Measurements from ENCODE around the gene USP34. TPM values are rescaled to one million over a fixed set of nuclear protein-coding genes. Genes with fewer than 3 reads are reported as not detected.
"Not testable (repeated sequence)": the region's sequence is repeated elsewhere in the genome, so short reads cannot be mapped to it uniquely, and the experiment has no call there.

USP34 gene
- total RNA-seq, 1 donor from 2014 or later, result 58.5 TPM

DNA sequence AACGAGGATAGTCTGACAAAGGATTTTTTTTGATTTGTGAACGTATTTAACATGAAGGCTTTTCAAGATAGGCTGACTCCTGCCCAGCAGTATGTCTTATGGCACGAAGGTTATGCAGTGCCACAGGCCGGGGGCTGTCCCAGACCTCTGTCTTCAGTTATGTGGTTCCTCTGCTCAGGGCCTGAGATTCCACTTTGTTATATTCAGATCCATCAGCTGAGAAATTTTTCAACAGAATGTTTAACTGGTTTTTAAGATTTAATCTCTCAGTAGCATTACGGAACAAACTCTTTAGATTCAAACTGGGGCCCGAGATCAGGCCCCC is 288.9 kb downstream of the USP34 start:
- ATAC-seq, result no peak

DNA sequence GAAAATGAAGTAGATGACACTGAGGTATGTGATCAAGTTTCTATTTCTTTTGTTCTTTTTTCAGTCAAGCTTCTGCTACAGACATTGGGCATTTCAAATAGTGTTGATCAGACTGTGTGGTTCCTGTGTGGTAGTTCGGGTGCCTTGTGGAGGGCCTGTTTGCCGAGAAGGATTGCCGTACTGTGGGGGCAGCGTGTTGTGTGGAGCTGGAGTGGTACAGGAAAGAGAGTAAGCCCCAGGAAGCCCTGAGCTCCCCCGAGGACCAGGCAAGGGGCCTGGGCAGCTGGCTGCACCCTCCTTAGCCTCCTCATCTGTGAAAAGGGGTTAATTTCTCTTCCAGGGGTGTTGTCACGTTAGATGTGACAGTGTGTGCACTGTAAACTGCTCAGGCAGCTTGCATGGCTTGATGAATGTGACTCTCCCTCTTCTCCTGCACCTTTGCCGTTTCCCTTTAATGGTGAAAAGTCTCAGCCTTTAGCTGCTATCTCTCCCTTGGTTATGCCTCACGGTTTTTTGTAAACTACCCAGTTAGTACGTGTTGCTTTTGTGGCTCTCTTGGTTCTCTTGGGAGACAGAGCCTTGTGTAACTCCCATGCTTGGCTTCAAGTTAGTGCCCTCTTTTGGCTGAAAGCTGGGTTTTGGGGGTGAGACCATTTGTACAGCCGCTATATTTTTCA is 289.4 kb downstream of the USP34 start:
- no peak for ATAC-seq

DNA sequence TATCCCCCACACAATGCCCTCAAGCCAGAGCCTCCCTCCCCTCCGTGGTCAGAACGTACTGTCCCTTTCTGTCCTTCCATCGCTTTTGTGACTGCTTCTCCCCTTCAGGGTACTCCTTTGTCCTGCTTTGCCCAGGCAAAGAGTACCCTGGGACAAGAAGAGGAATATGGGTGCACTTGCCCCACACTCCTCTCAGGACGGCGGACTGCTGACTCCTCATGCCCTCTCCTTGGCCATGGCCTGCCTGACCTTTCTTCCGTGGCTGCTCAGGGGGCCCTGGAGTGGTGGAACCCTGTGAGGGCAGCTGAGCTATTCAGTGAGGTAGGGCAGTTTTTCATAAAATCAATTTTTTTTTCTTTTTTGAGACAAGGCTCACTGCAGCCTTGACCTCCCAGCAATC is 290.2 kb downstream of the USP34 start:
- no peak for ATAC-seq

DNA sequence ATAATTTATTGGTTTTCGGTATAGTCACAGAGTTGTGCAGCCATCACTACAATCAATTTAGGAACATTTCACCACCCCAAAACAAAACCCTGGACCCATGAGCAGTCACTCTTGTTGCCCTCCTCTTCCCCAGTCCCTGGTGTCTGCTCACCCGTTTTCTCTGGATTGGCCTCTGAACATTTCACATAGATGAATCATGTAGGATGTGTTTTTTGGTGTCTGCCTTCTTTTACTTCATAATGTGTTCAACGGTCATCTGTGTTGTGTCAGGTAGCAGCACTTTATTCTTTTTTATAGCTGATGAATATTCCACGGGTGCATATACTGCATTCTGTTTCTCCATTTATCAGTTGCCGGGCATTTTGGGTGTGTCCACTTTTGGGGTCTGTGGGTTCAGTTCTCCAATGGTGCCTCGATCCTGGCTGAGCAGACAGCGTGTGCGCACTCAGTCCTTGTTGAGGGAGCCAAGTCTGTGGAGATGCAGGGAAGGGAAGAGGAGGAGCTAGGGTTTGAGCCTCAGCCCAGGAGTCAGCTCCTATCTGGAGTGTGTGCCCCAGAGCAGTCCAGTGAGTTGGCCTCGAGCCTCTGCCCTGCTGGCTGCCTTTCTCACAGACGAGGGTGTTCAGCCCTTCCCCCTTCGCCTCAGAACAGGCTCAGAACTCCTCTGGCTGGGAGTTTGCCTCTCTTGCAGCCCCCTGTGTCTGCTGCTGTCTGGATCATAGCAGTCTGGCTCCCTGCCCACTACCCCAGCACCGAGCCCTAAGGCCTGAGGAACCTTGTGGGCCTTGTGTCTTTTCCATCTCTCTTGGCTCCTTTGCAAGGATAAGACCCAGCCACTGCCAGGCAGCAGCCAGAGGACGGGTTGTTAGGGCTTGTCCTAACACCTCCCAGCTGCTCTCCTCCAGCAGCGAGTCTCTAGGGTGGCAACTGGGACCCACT is 290.9 kb downstream of the USP34 start:
- peak; percentile 5 for ATAC-seq

DNA sequence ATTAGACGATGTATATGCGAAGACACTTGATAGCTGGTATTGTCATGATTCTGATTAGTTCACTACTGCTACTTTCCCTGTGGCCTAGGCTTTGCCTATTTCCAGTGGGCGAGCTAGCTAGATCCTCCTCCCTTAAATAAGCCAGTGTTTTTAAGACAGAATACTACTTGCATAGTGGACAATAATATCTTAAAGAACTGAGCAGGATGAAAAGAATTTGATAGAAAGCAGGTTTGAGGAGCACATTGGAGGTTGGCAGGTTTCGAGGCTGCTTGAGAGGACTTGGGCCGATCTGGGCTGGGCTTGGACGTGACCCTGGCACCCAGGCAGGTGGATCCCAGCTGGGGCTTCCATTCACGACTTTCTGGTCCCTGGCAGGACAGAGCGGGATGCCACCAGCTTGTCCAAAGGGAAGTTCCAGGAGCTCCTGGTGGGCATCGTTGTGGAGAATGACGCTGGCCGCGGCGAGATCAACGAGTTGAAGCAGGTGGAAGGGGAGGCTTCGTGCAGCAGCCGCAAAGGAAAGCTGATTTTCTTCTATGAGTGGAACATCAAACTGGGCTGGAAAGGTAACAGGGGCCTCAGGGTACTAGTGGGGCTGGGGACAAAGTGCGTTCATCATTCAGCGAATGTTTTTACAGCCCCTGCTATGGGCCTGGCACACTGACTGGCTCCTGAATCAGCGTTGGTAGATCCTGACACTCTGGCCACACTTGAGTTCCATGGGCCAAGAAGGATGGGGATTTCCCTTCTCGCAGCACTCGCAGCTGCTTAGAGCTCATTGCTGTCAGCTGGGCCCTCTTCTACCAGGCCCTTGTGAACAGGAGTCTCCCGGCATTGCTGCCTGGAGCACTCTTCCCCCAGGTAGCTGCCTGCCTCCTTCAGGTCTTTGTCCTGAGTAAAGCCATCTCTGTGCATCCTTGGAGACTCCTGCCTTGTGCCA is 292.0 kb downstream of the USP34 start:
- ATAC-seq, result no peak

DNA sequence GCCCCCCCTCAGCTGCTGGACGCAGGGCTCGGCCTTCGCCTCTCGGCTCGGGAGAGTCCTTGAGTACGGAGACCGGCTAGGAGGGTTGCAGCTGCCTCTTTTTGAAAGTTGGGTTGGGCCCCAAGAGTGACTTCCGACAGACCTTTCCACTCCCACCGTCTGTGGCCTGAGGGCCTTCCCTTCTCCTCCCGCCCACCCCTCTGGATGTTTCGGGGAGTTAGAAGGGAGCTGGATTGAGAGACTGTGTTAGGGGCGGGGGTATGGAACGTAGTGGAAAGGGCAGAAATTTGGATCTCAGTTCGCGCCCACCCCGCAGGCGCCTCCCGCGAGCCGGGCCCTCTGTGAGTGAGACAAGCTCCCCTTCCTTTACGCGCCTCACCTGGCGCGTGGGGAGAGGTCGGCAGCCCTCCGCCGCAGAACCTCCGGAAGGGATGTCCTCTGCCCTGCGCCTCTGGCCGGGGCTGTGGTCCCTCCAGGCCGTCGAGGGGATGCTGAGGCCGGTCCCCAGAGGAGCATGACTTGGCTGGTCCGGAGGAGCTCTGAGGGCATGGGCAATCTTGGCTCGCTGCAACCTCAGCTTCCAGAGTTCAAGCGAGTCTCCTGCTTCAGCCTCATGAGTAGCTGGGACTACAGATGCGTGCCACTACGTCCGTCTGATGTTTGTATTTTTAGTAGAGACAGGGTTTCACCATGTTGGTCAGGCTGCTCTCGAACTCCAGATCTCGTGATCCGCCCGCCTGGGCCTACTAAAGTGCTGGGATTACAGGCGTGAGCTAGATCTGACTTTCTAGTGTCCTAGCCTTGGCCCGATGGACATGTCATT is 292.9 kb downstream of the USP34 start:
- ATAC-seq, result peak; percentile 12

DNA sequence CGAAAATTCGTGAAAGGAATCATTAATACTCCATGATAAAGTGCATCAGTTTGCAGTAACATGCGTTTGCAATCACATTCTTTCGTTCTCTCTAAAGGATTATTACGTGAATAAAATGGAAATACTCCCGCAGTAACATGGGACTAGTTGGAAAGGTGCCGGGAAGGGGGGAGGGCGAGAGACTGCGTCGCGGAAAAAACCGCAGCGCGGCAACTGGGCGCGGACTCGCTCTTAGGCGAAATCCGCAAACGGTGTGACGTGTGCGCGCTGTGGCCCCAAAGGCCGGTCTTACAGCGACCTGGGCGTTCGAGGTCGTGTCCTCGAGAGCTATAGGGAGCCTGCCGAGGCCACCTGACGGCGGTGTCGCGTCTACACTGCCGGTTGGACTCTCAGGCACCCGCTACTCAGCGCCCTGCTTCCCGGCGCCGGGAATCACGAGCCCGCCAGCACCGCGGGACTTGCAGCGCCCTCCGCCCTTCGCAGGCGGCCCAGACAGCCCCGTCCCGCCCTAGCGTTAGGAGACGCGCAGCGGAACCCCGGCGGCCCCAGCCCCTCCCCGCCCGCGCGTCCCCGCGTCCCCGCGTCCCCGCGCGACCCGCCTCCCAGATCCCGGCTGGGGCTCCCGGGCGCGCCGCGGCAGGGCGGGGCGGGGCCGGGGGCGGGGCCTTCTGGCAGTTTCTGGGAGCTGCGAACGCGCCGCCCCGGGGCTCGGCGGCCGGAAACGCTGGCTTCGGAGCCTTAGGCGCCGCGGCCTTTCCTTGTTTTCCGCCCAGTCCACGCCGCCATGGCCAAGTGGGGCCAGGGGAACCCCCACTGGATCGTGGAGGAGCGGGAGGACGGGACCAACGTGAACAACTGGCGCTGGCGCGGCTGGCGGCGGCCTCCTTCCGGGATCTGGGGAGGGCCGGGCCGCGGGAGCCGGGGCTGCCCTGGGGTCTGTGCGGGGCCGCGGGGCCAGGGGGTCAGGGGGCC is 293.8 kb downstream of the USP34 start:
- peak; percentile 93 for ATAC-seq

DNA sequence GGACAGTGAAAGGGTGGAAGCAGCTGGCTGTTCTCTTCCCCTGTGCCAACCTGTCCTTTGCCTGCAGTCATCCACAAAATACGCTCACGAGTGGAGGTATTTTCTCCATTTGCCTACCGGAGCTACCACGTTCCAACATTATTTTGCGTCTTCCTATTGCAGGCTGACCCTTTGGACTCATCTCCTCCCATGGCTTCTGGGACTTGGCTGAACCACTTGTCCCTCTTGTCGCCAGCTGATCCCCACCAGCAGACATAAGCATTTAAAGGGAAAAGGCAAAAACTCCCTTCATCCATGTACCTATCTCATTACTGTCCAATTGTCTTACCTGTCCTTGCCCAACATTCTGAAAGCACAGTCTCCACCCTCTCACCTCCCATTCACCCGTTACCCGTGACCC is 295.9 kb downstream of the USP34 start:
- no peak for ATAC-seq

DNA sequence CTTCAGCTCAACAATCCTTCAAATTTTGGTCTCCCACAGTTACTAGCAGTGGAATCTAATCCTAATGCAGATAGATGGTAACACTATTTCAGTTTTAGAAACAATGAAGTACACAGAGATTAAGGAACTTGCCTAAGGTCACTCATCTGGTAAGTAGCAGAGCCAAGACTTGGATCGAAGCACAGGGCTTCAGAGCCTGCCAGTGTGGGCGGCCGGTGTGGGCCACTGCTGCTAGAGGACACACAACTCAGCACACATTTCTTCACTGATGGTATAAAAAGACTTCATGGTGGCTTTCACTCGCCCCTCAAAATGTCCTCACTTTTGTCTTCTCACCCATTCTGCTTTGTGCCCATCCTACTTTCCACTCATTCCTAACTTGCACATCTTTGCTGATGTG is 297.8 kb downstream of the USP34 start:
- ATAC-seq, result no peak

DNA sequence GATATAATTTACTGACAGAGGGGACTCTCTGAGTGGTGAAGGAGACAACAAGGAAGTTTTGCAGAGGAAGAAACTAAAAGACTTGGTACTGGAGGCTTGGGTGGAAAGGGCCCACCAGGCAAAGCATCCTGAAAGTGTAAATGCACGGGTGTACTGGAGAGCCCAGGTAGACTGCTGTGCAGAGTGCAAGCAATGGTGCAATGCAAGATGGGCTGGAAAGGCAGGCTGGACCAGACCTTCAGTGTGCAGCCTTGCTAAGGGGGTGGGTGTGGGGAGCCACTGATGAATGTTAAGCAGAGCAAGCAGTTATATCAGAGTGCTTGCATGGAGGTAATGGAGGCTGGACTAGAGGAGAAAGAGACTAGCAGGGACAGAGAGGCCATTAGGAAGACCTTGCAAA is 298.2 kb downstream of the USP34 start:
- no peak for ATAC-seq

DNA sequence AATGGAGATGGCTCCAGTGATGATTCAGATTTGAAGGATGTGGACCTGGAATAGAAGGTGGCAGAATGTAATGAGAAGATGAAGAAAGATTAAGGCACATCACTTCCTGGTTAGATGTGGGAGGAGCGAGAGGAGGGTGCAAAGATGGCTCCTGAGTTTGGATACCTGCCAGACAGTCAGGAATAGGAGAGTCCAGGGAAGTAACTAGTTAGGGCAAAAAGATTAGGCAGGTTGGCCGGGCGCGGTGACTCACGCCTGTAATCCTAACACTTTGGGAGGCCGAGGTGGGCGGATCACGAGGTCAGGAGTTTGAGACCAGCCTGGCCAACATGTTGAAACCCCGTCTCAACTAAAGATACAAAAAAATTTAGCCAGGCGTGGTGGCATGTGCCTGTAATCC is 303.3 kb downstream of the USP34 start:
- ATAC-seq, result no peak

DNA sequence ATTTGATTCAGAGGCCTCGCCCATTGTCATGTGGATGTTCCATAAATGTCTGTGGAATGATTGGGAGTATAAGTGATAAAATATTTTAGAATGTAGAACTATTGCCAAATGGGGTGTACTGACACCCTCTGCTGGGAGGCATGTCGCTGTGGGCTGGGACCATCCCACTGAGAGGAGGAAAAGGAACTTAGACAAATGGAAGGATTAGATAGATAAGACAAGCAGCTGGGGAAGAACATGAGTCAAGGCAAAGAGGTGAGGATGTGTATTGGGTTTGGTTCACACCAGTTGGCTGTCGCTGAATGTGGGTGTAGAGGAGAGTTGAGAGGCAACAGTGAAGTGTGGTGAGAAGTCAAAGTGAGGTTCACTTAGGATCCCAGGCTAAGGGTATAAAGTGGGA is 304.9 kb downstream of the USP34 start:
- ATAC-seq, result no peak

DNA sequence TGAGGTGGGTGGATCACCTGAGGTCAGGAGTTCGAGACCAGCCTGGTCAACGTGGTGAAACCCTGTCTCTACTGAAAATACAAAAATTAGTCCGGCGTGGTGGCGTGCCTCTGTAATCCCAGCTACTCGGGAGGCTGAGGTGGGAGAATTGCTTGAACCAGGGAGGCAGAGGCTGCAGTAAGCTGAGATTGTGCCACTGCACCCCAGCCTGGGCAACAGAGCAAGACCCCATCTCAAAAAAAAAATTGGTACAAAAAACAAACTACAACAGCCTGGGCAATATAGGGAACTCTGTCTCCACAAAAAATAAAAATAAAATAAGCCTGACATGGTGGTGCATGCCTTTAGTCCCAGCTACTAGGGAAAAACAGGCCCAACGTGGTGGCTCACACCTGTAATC is 305.8 kb downstream of the USP34 start:
- not testable (repeated sequence) for ATAC-seq

DNA sequence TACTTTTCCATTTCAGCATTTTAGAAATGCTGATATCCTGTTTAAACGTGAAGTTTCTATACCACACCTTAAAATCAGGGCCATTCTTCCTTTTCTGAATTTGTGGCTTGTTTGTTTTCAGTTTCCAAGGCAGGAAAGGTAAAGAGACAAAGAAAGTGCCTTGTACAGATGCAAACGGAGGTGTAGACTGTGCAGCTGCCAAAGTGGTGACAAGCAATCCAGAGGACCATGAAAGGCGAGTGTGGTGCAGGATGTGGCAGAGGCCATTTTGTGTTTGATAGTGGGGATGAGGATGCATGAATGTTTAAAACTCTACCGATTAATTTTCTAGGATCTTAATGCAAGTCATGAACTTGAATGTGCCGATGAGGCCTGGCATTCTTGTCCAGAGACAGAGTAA is 308.2 kb downstream of the USP34 start:
- no peak for ATAC-seq

DNA sequence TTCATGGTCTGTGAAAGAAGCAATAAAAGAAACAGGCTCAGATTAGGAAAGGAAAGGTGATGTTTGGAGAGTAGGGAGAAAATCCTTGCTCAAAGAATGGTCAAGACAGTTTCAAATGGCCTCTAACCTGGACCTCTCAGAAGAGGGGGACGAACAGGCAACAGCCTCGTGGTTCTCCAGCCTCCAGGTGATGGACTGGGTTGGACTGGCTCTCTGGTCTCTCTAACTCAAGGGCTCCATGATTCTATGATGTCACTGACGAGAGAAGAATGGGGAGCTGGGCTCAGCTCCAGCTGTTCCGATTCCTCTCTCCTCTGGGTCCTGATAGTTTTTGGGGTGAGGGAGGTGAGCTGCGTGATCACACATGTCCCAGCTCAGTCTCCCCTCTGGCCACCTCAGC is 309.0 kb downstream of the USP34 start, which contains the start of gene C2orf74:
Gene C2orf74 (plus strand): TSS at position 301 of the 400 bp plus-strand sequence. CDS start 327 bp downstream, outside the sequence.
- ATAC-seq, result no peak

DNA sequence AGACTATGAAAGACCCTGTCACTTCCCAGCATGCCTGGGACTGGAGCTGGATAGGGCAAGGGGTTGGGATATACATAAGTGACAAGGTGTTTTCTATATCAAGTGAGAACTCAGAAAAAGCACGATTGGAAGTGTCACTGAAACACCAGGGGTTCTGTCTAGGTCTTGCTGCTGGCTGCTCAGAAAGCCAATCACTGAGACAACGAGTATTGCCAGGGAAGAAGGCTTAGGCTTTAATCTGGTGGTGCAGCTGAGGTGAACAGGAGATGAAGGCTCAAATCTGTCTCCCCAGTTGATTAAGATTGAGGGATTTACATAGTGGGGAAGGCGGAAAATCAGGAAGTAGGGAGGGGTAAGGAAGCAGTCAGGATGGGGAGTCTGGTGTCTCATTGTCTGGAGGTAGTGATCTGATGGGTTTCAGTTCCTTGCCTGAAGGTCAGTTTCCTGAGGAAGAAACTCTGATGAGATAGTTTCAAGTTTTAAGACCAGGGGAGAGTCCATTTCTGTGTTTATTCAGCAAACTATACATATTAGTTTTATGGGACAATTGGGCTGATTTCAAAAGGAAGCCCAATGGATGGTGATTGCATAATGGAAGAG is 312.4 kb downstream of the USP34 start:
- no peak for ATAC-seq

DNA sequence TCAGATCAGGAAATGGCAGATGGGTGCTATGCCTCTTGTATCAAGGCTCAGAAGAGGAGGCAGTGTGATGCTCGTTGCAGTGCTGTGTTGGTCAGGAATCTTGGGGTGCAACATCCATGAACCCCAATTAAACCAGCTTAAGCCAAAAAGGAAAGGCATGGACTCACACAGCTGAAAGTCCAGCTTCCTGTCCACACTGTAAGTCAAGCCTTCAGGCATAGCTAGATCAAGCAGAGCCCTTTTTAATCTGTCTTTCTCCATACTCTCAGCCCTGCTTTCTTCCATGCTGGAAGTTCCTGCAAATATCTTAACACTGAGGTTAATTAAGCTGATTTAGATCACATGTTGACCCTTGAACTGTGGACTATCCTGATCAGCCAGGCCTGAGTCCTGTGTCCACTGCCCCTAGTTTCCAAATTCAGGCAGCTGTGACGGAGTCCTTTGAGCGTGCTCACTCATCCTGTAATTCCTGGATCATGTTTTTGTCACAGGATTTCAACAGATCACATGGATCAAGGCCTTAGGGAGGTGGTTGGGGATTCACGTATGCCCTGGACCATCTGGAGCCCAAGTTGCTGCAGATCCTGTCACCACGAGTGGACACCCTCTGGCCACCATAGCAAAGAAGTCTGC is 313.4 kb downstream of the USP34 start:
- no peak for ATAC-seq

DNA sequence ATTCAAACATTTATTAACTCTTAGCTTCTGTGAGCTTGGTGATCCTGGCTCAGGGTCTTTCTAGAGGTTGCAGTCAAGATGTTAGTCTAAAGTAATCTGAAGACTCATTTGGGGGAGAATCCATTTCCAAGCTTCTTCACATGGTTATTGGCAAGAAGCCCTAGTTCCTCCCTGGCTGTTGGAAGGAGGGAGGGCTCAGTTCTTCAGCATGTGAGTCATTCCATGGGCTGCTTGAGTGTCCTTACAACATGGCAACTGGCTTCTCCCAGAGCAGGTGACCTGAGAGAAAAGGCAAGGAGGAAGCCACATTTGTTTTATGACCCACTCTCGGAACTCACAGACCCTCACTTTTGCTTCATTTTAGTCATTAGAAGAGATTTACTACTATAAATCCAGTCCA is 319.5 kb downstream of the USP34 start:
- no peak for ATAC-seq

DNA sequence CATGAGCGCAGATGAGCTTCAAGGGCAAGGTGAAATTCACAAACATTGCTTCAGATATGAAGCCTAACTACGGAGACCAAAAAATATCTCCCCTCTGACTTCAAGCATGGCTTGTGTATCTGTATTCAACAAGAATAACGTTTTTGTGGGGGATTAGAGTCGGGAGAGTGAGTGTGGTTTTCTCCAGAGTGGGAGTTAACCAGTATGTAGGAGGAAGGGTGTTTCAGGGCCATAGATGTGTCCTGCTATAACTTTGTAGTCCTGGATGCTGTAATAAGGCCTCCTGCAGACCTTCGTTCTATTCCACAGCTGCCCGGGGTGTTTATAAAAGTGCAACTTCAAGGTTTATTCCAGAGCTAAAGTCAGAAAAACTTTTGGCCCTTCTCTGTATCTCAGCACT is 321.8 kb downstream of the USP34 start:
- no peak for ATAC-seq

DNA sequence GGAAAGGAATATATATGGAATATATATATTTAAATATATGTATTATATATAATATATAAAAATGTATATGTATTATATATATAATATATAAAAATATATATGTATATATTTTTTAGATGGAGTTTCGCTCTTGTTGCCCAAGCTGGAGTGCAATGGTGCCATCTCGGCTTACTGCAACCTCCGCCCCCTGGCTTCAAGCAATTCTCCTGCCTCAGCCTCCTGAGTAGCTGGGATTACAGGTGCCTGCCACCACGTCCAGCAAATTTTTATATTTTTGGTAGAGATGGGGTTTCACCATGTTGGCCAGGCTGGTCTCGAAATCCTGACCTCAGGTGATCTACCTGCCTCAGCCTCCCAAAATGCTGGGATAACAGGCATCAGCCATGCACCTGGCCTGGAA is 322.8 kb downstream of the USP34 start:
- not testable (repeated sequence) for ATAC-seq
